Astrocyte of the spinal cord (primary cell): ENCODE results near the gene SFMBT1.
A peak's percentile ranks its signal among the peaks of the same experiment; 100 is the strongest.

Source experiments
- DNase-seq: peaks from one replicate; pipeline ENCODE4 v3.0.0; 2011; ENCODE audit warnings: low read depth, low spot score
- H3K4me3 ChIP-seq: 2 replicates; pipeline ENCODE4 v1.5.1; 2011; ENCODE audit warnings: low read depth, mild to moderate bottlenecking, low read length, moderate library complexity
- CTCF ChIP-seq: IDR thresholded peaks from 2 replicates; pipeline ENCODE4 v1.5.1; 2012; ENCODE audit warnings: low read depth, mild to moderate bottlenecking, low read length, inconsistent platforms
- in situ Hi-C: cut with HindIII; loops from 2 replicates; pipeline ENCODE4 v1.10.0; 2017; ENCODE audit warnings: low sequenced_read_pairs

SFMBT1 gene

GRCh38 chr3:53084310-53085001 lies 38.6 kb upstream of the SFMBT1 start:
- in situ Hi-C loops, result no loop called here
- no peak for TF ChIP-seq CTCF
- no peak overlapping the region for H3K4me3 ChIP-seq
- DNase-seq, result no peak

DNA sequence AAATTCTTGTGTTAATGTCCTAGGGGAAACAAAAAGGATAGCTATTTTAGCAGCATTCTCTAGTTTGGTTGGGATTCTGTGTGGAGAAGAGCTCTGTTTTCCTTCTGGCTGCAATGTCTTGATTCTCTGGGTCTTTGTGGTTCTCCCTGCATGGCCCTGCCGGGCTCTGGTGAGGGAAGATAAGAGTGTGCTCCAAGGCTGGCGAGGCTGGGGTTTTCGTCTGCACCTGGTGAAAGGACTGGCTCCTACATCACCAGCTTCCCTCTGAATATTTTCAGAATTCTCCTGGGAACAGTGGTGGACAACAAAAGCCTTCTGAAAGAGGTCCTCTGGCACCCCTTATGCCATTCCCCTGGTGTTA lies 38.1 kb upstream of the SFMBT1 start:
- DNase-seq, result no peak
- H3K4me3 ChIP-seq, result no peak overlapping the region
- TF ChIP-seq CTCF, result no peak
- in situ Hi-C loops, result no loop called here

- DNase-seq, result peak; percentile 73
- in situ Hi-C loops, result no loop called here
- no peak for TF ChIP-seq CTCF
These were observed 37.6 kb upstream of the SFMBT1 start for GRCh38 chr3:53083521-53083920.

DNA sequence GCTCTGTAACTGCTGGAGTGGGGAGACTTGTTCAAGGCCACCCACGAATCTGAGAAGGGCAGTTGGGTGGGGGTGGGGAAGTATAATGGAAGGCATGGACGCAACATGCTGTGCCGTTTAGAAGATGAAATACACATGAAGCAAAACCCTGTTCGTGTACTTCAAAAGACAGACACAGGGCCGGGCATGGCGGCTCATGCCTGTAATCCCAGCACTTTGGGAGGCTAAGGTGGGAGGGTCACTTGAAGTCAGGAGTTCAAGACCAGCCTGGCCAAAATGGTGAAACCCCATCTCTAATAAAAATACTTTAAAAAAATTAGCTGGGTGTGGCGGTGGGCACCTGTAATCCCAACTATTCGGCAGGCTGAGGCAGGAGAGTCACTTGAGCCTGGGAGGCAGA lies 36.9 kb upstream of the SFMBT1 start:
- no peak overlapping the region for H3K4me3 ChIP-seq
- in situ Hi-C loops, result no loop called here
- no peak for TF ChIP-seq CTCF
- no peak for DNase-seq

More at GRCh38 chr3:53083521-53083920, 37.6 kb upstream of the SFMBT1 start:
- H3K4me3 ChIP-seq, result no peak overlapping the region

DNA sequence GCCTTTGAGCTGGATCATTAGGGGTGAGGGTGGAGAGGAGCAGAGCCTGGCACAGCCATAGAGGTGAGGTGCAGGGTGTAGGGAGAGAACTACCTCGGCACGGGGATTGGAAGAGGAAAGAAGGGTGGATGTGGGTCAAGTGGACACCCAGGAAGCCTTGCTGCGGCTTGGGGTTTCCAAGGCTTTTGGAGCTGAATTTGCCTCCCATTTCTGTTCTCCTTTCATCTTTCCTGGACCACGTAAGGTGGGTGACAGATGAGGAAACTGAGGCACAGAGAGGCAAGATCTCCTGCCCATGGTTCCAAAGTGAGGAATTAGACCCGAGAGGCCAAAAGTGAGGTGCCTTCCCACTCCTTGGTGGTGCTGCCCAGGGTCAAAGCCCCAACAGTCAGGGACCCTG lies 35.4 kb upstream of the SFMBT1 start:
- TF ChIP-seq CTCF, result no peak
- in situ Hi-C loops, result no loop called here
- no peak overlapping the region for H3K4me3 ChIP-seq
- no peak for DNase-seq

- TF ChIP-seq CTCF, result no peak
- no peak for DNase-seq
- in situ Hi-C loops, result no loop called here
- no peak overlapping the region for H3K4me3 ChIP-seq
These were observed 34.8 kb upstream of the SFMBT1 start for GRCh38 chr3:53080612-53081205.
